IPS-11a (cell line): Measurements from ENCODE around the gene HOXA3.

Experiments
- H3K4me3 ChIP-seq: one replicate; pipeline ENCODE4 v1.5.1; 2013; ENCODE audit warnings: low read depth, low read length, control low read depth

The HOXA3 gene

GRCh38 chr7:27064661-27065060 is 87.7 kb downstream of the HOXA3 start:
- H3K4me3 ChIP-seq = no peak overlapping the region

GRCh38 chr7:27064159-27064558 is 88.2 kb downstream of the HOXA3 start:
- H3K4me3 ChIP-seq = no peak overlapping the region

- no peak overlapping the region for H3K4me3 ChIP-seq
Measured at GRCh38 chr7:27062946-27063345, 89.4 kb downstream of the HOXA3 start.
